Heart right ventricle (tissue), 16 donors: ENCODE measurements around the gene PCAT7. TPM values are rescaled to one million over a fixed set of nuclear protein-coding genes. Genes with fewer than 3 reads are reported as not detected.
"Not testable (repeated sequence)": the region's sequence is repeated elsewhere in the genome, so short reads cannot be mapped to it uniquely, and the experiment has no call there.

Experiments used
- ATAC-seq, 8 donors: fragments of 200-7000 bp; cut with Tn5 transposase; one replicate each; pipeline ENCODE4 v1.9.1; 2020; ENCODE audit warnings: mild to moderate bottlenecking in 8 of 8, moderate library complexity in 8 of 8, moderate number of reproducible peaks in 1 of 8
- DNase-seq, 2 donors: peaks; one replicate each; pipeline ENCODE4 v3.0.0-alpha.2; 2020
- H3K27ac ChIP-seq, 10 donors: fragments of 200-600 bp; sonication (generic) in 2 of 10; one replicate each; pipeline versions ENCODE4 v1.5.0 to v1.8.0; 2020 to 2022; ENCODE audit warnings: mild to moderate bottlenecking in 3 of 10
- H3K27me3 ChIP-seq, 7 donors: fragments of 200-600 bp; one replicate each; pipeline ENCODE4 v1.8.0; 2021 to 2022; ENCODE audit warnings: mild to moderate bottlenecking in 2 of 7
- H3K36me3 ChIP-seq, 9 donors: fragments of 200-600 bp; sonication (generic) in 1 of 9; one replicate each; pipeline versions ENCODE4 v1.5.0 to v1.8.0; 2020 to 2022; ENCODE audit warnings: mild to moderate bottlenecking in 2 of 9
- H3K4me1 ChIP-seq, 9 donors: fragments of 200-600 bp; sonication (generic) in 1 of 9; one replicate each; pipeline versions ENCODE4 v1.5.0 to v1.8.0; 2020 to 2022; ENCODE audit warnings: mild to moderate bottlenecking in 4 of 9
- H3K4me3 ChIP-seq, 10 donors: fragments of 200-600 bp; sonication (generic) in 2 of 10; one replicate each; pipeline versions ENCODE4 v1.5.0 to v1.8.0; 2020 to 2022; ENCODE audit warnings: mild to moderate bottlenecking in 7 of 10, moderate library complexity in 2 of 10
- H3K9me3 ChIP-seq, 11 donors: fragments of 200-600 bp in 10 of 11; sonication (generic) in 2 of 11; one replicate each; pipeline versions ENCODE4 v1.5.0 to v1.8.0; 2013 to 2022; ENCODE audit warnings: mild to moderate bottlenecking in 2 of 11, control low read depth in 1 of 11, moderate library complexity in 1 of 11
- CTCF ChIP-seq, 9 donors: fragments of 200-600 bp; sonication (generic) in 2 of 9; IDR thresholded peaks; one replicate each; pipeline versions ENCODE4 v1.5.0 to v1.8.0; 2021 to 2022; ENCODE audit warnings: antibody characterized with exemption in 9 of 9, mild to moderate bottlenecking in 5 of 9, moderate library complexity in 1 of 9
- WGBS, 2 donors: extraction: QIAGEN DNeasy Blood & Tissue Kit; methylation state at CpG; one replicate each; pipeline ENCODE4 v1.1.7; 2013; ENCODE audit warnings: inconsistent platforms in 1 of 2; 5-methylcytosine and 5-hydroxymethylcytosine counted together
- intact Hi-C, 10 donors: fragments of 100-400 bp; cut with DNase I; formaldehyde crosslinking; loops; one replicate each; pipeline versions ENCODE4 v1.11.1 to v1.14.2; 2022
- polyA plus RNA-seq, 2 donors: library from polyadenylated mRNA; stranded (reverse); fragments of 200-250 nt; gene quantifications; one replicate each; pipeline ENCODE4 v1.2.3, GENCODE V29; 2013
- total RNA-seq, 10 donors: library from RNA; stranded (reverse); fragmentation: NEBNext Ultra II Directional in 3 of 10; extraction: Animal tissue kit (Norgen Biotek cat#: 25700) in 3 of 10; gene quantifications; one replicate each; pipeline versions ENCODE4 v1.2.1 to v1.2.4, GENCODE V29; 2021 to 2023
- donor health status: Arrhythmogenic right ventricular cardiomyopathy.
- donor health status: ischemic (EF 13 %, LVEDD 7.1; RV severe dilation, severe dysfunction).
- donor health status: healthy with polysubstance abuse.
- donor health status: DM: no; HTN: yes; CAD: no.
- donor health status: DM: no; HTN: no; CAD: no.
- donor health status: ischemic (EF 25% LVEDD 6.9; RV normal size, moderate dysfunction).
- donor health status: ischemic (EF 25% LVEDD 5.7; RV mildly dilated, moderate dysfunction).
- donor health status: healthy.
- donor health status: DM: yes; HTN: yes; CAD: no.
- donor health status: Ischemic cardiomyopathy.
- donor health status: ischemic (EF 35%, LVEDD 5.7; RV mildly dilated, moderate dysfunction).
- donor health status: nonischemic (EF 11% LVEDD 7.7; RV severe dilation, severe dysfunction).
- donor health status: DM: yes; HTN: yes; CAD: no.
- donor health status: PGD.
- donor health status: ischemic (EF 29% LVEDD 5.4; RV normal size, mild dysfunction).
- donor health status: nonischemic (EF 23%, LVEDD 6.1; RV moderate dilation, normal function).

PCAT7 gene
- total and polyA plus RNA-seq, 12 donors: 0.13 TPM; not detected in 10

GRCh38 chr9:94588681-94589080 is 33.8 kb downstream of the PCAT7 start:
- Histone ChIP-seq H3K4me3 (no peak overlapping the region), H3K4me1 (no peaks in the 10 kb centered on the region), H3K27me3 (peaks cover 0 to 30% (median 12%) of the 10 kb centered on the region in 7 donors), H3K27ac (no peak overlapping the region), H3K36me3 (no peaks in the 10 kb centered on the region), H3K9me3 (no peaks in the 10 kb centered on the region)
- WGBS, 2 donors: 79 to 84% methylated on average over 9 of the region's 9 CpGs
- DNase-seq: no peak
- intact Hi-C loops: no loop called here
- ATAC-seq: no peak
- no peak for TF ChIP-seq CTCF (IDR thresholded peaks at IDR 0.05)

GRCh38 chr9:94591046-94591545 is 36.2 kb downstream of the PCAT7 start:
- ATAC-seq, H3K4me1 ChIP-seq, DNase-seq, H3K27ac ChIP-seq, H3K4me3 ChIP-seq, H3K9me3 ChIP-seq, intact Hi-C loops, H3K36me3 ChIP-seq: not testable (repeated sequence)
- 51 to 85% methylated on average over 30 to 34 of the region's 38 CpGs for WGBS, 2 donors
- peaks cover 0 to 34% (median 12%) of the 10 kb centered on the region in 7 donors for H3K27me3 ChIP-seq

GRCh38 chr9:94591876-94592275 is 37.0 kb downstream of the PCAT7 start:
- Histone ChIP-seq H3K4me1 (no peaks in the 10 kb centered on the region), H3K27ac (no peak overlapping the region), H3K27me3 (peaks cover 0 to 33% (median 9%) of the 10 kb centered on the region in 7 donors), H3K36me3 (no peaks in the 10 kb centered on the region), H3K4me3 (no peak overlapping the region), H3K9me3 (no peaks in the 10 kb centered on the region)
- ATAC-seq (no peak), DNase-seq (no peak)
- no peak for TF ChIP-seq CTCF (IDR thresholded peaks at IDR 0.05)
- 60 to 72% methylated on average over 8 of the region's 8 CpGs for WGBS, 2 donors
- intact Hi-C loops: no loop called here

DNA sequence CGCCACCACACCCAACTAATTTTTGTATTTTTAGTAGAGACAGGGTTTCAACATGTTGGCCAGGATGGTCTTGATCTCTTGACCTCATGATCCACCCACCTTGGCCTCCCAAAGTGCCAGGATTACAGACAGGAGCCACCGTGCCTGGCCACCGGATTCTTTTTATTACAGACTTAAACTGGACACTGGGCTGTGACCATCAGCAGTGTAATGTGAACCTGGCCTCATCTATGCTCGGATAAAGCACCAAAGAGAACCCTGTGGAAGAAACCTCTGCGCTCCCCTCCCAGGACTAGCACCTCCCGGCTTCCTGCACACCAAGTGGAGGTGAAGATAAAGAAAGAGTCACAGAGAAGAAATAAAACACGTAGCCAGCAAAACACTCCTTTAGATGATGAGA is 37.8 kb downstream of the PCAT7 start:
- intact Hi-C loops, ATAC-seq, H3K27ac ChIP-seq, H3K4me1 ChIP-seq, H3K4me3 ChIP-seq, DNase-seq, H3K9me3 ChIP-seq, H3K36me3 ChIP-seq: not testable (repeated sequence)
- peaks cover 0 to 28% (median 6%) of the 10 kb centered on the region in 7 donors for H3K27me3 ChIP-seq
- WGBS, 2 donors: 55 to 86% methylated on average over 7 of the region's 7 CpGs

- H3K4me3 ChIP-seq: no peak within 1 kb of the TSS
- no peaks in the 10 kb centered on the region for H3K4me1 ChIP-seq
- H3K27ac ChIP-seq: no peak within 1 kb of the TSS
- WGBS, 2 donors: 52 to 58% methylated on average over 21 of the region's 21 CpGs
- intact Hi-C loops: no loop called here
- H3K36me3 ChIP-seq: no peaks in the 10 kb centered on the region
- TF ChIP-seq CTCF (IDR thresholded peaks at IDR 0.05): no peak
- DNase-seq (no peak), ATAC-seq (no peak)
- peaks cover 0 to 17% (median 5%) of the 10 kb centered on the region in 7 donors for H3K27me3 ChIP-seq
- no peaks in the 10 kb centered on the region for H3K9me3 ChIP-seq
Measured at GRCh38 chr9:94593459-94594345, 38.8 kb downstream of the PCAT7 start, which contains the start of gene FBP2. Gene FBP2 (minus strand): TSS chr9:94593824. CDS start chr9:94593726, 98 bp downstream.
